Trophoblast cell (in vitro differentiated cells and primary cell): ENCODE measurements around the gene DNAJA2.

Source experiments
- DNase-seq, 2 donors: peaks; one replicate each; pipeline ENCODE4 v3.0.0-alpha.2; 2016
- H2AFZ ChIP-seq: 2 replicates; pipeline ENCODE4 v1.6.1; 2013; ENCODE audit warnings: low read length, moderate library complexity, mild to moderate bottlenecking; ENCODE audit not compliant: insufficient read depth, poor library complexity
- H2AK5ac ChIP-seq: 2 replicates; pipeline ENCODE4 v1.6.1; 2013; ENCODE audit warnings: mild to moderate bottlenecking, low read length
- H2BK120ac ChIP-seq: 2 replicates; pipeline ENCODE4 v1.6.1; 2013; ENCODE audit warnings: low read length, mild to moderate bottlenecking, moderate library complexity; ENCODE audit not compliant: insufficient read depth, poor library complexity
- H2BK12ac ChIP-seq: 2 replicates; pipeline ENCODE4 v1.6.1; 2013; ENCODE audit warnings: mild to moderate bottlenecking, low read length, moderate library complexity
- H2BK5ac ChIP-seq: 2 replicates; pipeline ENCODE4 v1.6.1; 2013; ENCODE audit warnings: low read length, low read depth, moderate library complexity, mild to moderate bottlenecking; ENCODE audit not compliant: poor library complexity
- H3K14ac ChIP-seq: 2 replicates; pipeline ENCODE4 v1.6.1; 2013; ENCODE audit warnings: mild to moderate bottlenecking, low read length
- H3K18ac ChIP-seq: 2 replicates; pipeline ENCODE4 v1.6.1; 2013; ENCODE audit warnings: mild to moderate bottlenecking, low read length
- H3K23ac ChIP-seq: 2 replicates; pipeline ENCODE4 v1.6.1; 2013; ENCODE audit warnings: low read length
- H3K27ac ChIP-seq: 2 replicates; pipeline ENCODE4 v1.5.1; 2013; ENCODE audit warnings: low read depth, mild to moderate bottlenecking, inconsistent platforms, low read length, moderate library complexity
- H3K27me3 ChIP-seq: 2 replicates; pipeline ENCODE4 v1.6.1; 2013; ENCODE audit warnings: inconsistent platforms, mild to moderate bottlenecking, low read length, moderate library complexity; ENCODE audit not compliant: insufficient read depth
- H3K36me3 ChIP-seq, 2 experiments: 1 replicate in 1 of 2; 2 replicates in 1 of 2; pipeline ENCODE4 v1.6.1; 2013; ENCODE audit warnings: low read length in 2 of 2, mild to moderate bottlenecking in 2 of 2, moderate library complexity in 1 of 2; ENCODE audit not compliant: insufficient read depth in 2 of 2, control insufficient read depth in 1 of 2
- H3K4ac ChIP-seq: 2 replicates; pipeline ENCODE4 v1.6.1; 2013; ENCODE audit warnings: low read depth, mild to moderate bottlenecking, low read length, moderate library complexity
- H3K4me1 ChIP-seq, 2 experiments: 1 replicate in 1 of 2; 2 replicates in 1 of 2; pipeline ENCODE4 v1.6.1; 2013; ENCODE audit warnings: low read length in 2 of 2, mild to moderate bottlenecking in 2 of 2, moderate library complexity in 1 of 2; ENCODE audit not compliant: insufficient read depth in 2 of 2, control insufficient read depth in 1 of 2
- H3K4me2 ChIP-seq: 2 replicates; pipeline ENCODE4 v1.6.1; 2013; ENCODE audit warnings: inconsistent platforms, mild to moderate bottlenecking, low read length, moderate library complexity
- H3K4me3 ChIP-seq: 2 replicates; pipeline ENCODE4 v1.5.1; 2013; ENCODE audit warnings: mild to moderate bottlenecking, low read depth, low read length, inconsistent platforms
- H3K79me1 ChIP-seq: one replicate; pipeline ENCODE4 v1.6.1; 2013; ENCODE audit warnings: low read length
- H3K79me2 ChIP-seq: 2 replicates; pipeline ENCODE4 v1.6.1; 2013; ENCODE audit warnings: low read length, mild to moderate bottlenecking; ENCODE audit not compliant: control insufficient read depth, insufficient read depth, poor library complexity
- H3K9ac ChIP-seq: 2 replicates; pipeline ENCODE4 v1.6.1; 2013; ENCODE audit warnings: mild to moderate bottlenecking, low read length
- H3K9me3 ChIP-seq: 2 replicates; pipeline ENCODE4 v1.6.1; 2013; ENCODE audit warnings: low read depth, mild to moderate bottlenecking, control low read depth, inconsistent platforms, low read length; ENCODE audit not compliant: insufficient read depth
- H4K12ac ChIP-seq: 2 replicates; pipeline ENCODE4 v1.6.1; 2013; ENCODE audit warnings: low read depth, mild to moderate bottlenecking, low read length, moderate library complexity
- H4K8ac ChIP-seq: 2 replicates; pipeline ENCODE4 v1.6.1; 2013; ENCODE audit warnings: low read depth, mild to moderate bottlenecking, low read length, moderate library complexity
- H4K91ac ChIP-seq: one replicate; pipeline ENCODE4 v1.6.1; 2013; ENCODE audit warnings: low read depth, mild to moderate bottlenecking, low read length, moderate library complexity
- WGBS: extraction: QIAGEN DNeasy Blood & Tissue Kit; methylation state at CpG from one replicate; pipeline ENCODE4 v1.1.7; 2013; ENCODE audit warnings: missing lambda C conversion rate; ENCODE audit not compliant: insufficient read length, insufficient coverage; ENCODE audit errors: extremely low coverage; 5-methylcytosine and 5-hydroxymethylcytosine counted together

DNAJA2 gene

GRCh38 chr16:46907061-46907774, 66.3 kb downstream of the DNAJA2 start:
- Histone ChIP-seq H3K27ac (no peak overlapping the region), H3K9ac (no peak overlapping the region), H2BK12ac (no peak overlapping the region), H3K36me3 (peaks cover 37 to 43% of the 10 kb centered on the region in 2 experiments), H3K9me3 (peaks cover 2% of the 10 kb centered on the region), H4K12ac (no peak overlapping the region), H2AFZ (no peak overlapping the region), H4K8ac (no peak overlapping the region), H3K79me1 (peaks cover 6% of the 10 kb centered on the region), H3K4ac (no peak overlapping the region), H3K18ac (no peak overlapping the region), H2BK120ac (no peak overlapping the region), H3K14ac (no peak overlapping the region), H2BK5ac (no peak overlapping the region), H3K4me1 (peaks cover 3 to 6% of the 10 kb centered on the region in 2 experiments), H4K91ac (no peak overlapping the region), H2AK5ac (no peak overlapping the region), H3K27me3 (no peaks in the 10 kb centered on the region), H3K23ac (no peak overlapping the region), H3K4me3 (no peak overlapping the region), H3K79me2 (no peaks in the 10 kb centered on the region), H3K4me2 (no peak overlapping the region)
- no peak for DNase-seq
- no CpG with 5 or more reads among the region's 12 CpGs for WGBS

- Histone ChIP-seq H3K36me3 (peaks cover 40 to 43% of the 10 kb centered on the region in 2 experiments), H2AFZ (no peak overlapping the region), H3K4me1 (peaks cover 3 to 6% of the 10 kb centered on the region in 2 experiments), H2AK5ac (no peak overlapping the region), H4K91ac (no peak overlapping the region), H3K14ac (no peak overlapping the region), H3K27ac (no peak overlapping the region), H4K8ac (no peak overlapping the region), H3K4ac (no peak overlapping the region), H3K79me1 (peaks cover 6% of the 10 kb centered on the region), H3K27me3 (no peaks in the 10 kb centered on the region), H2BK12ac (no peak overlapping the region), H4K12ac (no peak overlapping the region), H2BK5ac (no peak overlapping the region), H3K4me2 (no peak overlapping the region), H3K23ac (no peak overlapping the region), H3K18ac (no peak overlapping the region), H3K79me2 (no peaks in the 10 kb centered on the region), H3K9ac (no peak overlapping the region), H3K4me3 (no peak overlapping the region), H3K9me3 (peaks cover 1% of the 10 kb centered on the region), H2BK120ac (no peak overlapping the region)
- no CpG with 5 or more reads among the region's 12 CpGs for WGBS
- no peak for DNase-seq
Measured at GRCh38 chr16:46906360-46907060, 67.0 kb downstream of the DNAJA2 start.
